Panc1 (cell line): ENCODE data around the gene CPLX1.

ENCODE experiments used
- POLR2AphosphoS5 ChIP-seq: IDR thresholded peaks from 2 replicates; pipeline ENCODE4 v1.6.1; 2012; ENCODE audit warnings: mild to moderate bottlenecking, low read depth, low read length, moderate library complexity
- TF ChIP-seq, protein P1 (sequence below): fragments of 450-650 bp; IDR thresholded peaks from 2 replicates; pipeline ENCODE4 v1.5.1; 2017; ENCODE audit warnings: mild to moderate bottlenecking
- TF ChIP-seq, protein P2 (sequence below), 2 experiments: IDR thresholded peaks; 2 replicates each; pipeline ENCODE4 v1.6.1; 2011 to 2012; ENCODE audit warnings: low read depth in 2 of 2, control low read depth in 1 of 2, low read length in 1 of 2, mild to moderate bottlenecking in 1 of 2, moderate library complexity in 1 of 2; ENCODE audit not compliant: insufficient read depth in 1 of 2

DNA sequence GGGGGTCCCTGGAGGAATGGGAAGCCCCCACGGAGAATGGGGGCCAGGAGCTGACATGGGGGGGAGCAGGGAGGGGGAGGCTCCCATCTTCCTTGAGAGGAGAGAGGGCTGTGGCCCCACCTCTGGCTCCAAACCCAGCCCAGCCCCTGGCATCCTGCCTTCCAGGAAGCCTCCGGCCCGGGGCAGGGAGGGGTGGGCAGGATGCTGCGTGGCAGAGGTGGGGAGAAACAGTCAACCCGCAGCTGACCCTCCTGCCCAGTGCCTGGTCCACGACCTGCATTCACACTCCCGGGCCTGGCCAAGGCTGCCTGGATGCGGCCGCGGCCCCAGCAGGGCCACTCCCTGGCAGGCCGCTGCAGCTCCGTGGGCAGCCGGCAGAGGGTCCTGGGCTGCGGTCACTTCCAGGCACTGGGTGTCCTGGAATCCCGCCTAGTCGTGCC is 39.0 kb downstream of the CPLX1 start:
- TF ChIP-seq, protein P1, sequence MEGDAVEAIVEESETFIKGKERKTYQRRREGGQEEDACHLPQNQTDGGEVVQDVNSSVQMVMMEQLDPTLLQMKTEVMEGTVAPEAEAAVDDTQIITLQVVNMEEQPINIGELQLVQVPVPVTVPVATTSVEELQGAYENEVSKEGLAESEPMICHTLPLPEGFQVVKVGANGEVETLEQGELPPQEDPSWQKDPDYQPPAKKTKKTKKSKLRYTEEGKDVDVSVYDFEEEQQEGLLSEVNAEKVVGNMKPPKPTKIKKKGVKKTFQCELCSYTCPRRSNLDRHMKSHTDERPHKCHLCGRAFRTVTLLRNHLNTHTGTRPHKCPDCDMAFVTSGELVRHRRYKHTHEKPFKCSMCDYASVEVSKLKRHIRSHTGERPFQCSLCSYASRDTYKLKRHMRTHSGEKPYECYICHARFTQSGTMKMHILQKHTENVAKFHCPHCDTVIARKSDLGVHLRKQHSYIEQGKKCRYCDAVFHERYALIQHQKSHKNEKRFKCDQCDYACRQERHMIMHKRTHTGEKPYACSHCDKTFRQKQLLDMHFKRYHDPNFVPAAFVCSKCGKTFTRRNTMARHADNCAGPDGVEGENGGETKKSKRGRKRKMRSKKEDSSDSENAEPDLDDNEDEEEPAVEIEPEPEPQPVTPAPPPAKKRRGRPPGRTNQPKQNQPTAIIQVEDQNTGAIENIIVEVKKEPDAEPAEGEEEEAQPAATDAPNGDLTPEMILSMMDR: no peak
- TF ChIP-seq POLR2AphosphoS5: no peak
- TF ChIP-seq, protein P2, sequence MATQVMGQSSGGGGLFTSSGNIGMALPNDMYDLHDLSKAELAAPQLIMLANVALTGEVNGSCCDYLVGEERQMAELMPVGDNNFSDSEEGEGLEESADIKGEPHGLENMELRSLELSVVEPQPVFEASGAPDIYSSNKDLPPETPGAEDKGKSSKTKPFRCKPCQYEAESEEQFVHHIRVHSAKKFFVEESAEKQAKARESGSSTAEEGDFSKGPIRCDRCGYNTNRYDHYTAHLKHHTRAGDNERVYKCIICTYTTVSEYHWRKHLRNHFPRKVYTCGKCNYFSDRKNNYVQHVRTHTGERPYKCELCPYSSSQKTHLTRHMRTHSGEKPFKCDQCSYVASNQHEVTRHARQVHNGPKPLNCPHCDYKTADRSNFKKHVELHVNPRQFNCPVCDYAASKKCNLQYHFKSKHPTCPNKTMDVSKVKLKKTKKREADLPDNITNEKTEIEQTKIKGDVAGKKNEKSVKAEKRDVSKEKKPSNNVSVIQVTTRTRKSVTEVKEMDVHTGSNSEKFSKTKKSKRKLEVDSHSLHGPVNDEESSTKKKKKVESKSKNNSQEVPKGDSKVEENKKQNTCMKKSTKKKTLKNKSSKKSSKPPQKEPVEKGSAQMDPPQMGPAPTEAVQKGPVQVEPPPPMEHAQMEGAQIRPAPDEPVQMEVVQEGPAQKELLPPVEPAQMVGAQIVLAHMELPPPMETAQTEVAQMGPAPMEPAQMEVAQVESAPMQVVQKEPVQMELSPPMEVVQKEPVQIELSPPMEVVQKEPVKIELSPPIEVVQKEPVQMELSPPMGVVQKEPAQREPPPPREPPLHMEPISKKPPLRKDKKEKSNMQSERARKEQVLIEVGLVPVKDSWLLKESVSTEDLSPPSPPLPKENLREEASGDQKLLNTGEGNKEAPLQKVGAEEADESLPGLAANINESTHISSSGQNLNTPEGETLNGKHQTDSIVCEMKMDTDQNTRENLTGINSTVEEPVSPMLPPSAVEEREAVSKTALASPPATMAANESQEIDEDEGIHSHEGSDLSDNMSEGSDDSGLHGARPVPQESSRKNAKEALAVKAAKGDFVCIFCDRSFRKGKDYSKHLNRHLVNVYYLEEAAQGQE (IDR thresholded peaks at IDR 0.05; ENCODE audit: insufficient read depth in 1 of 2, low read depth in 2 of 2, low read length in 1 of 2): no peak
